Smooth muscle cell (in vitro differentiated cells): ENCODE results near the gene TMEM54. TPM values are rescaled to one million over a fixed set of nuclear protein-coding genes. Genes with fewer than 3 reads are reported as not detected.

ENCODE experiments used
- DNase-seq: peaks from one replicate; lab custom pipeline; 2025; ENCODE audit not compliant: unreplicated experiment; lab: John Stamatoyannopoulos, UW
- H2AFZ ChIP-seq: fragments of 200-600 bp; sonication (generic); 2 replicates; pipeline ENCODE4 v1.6.0; 2016; ENCODE audit warnings: antibody characterized with exemption, low read depth, mild to moderate bottlenecking
- H3F3A ChIP-seq: fragments of 200-600 bp; sonication (generic); 2 replicates; pipeline ENCODE4 v1.6.0; 2017; ENCODE audit warnings: antibody characterized with exemption, low read depth
- H3K27ac ChIP-seq: fragments of 200-600 bp; sonication (generic); 2 replicates; pipeline ENCODE4 v1.5.1; 2016; ENCODE audit warnings: low read depth, mild to moderate bottlenecking
- H3K27me3 ChIP-seq: fragments of 200-600 bp; sonication (generic); 2 replicates; pipeline ENCODE4 v1.6.1; 2016; ENCODE audit warnings: low read depth, mild to moderate bottlenecking
- H3K36me3 ChIP-seq: fragments of 200-600 bp; sonication (generic); 2 replicates; pipeline ENCODE4 v1.5.1; 2016; ENCODE audit warnings: low read depth
- H3K4me1 ChIP-seq: fragments of 200-600 bp; sonication (generic); 2 replicates; pipeline ENCODE4 v1.5.1; 2016; ENCODE audit warnings: low read depth
- H3K4me2 ChIP-seq: fragments of 200-600 bp; sonication (generic); 2 replicates; pipeline ENCODE4 v1.6.0; 2016; ENCODE audit warnings: mild to moderate bottlenecking
- H3K4me3 ChIP-seq: fragments of 200-600 bp; sonication (generic); 2 replicates; pipeline ENCODE4 v1.5.1; 2016; ENCODE audit warnings: mild to moderate bottlenecking
- H3K79me2 ChIP-seq: fragments of 200-600 bp; sonication (generic); 2 replicates; pipeline ENCODE4 v1.6.0; 2016; ENCODE audit warnings: low read depth, mild to moderate bottlenecking
- H3K9ac ChIP-seq: fragments of 200-600 bp; sonication (generic); 2 replicates; pipeline ENCODE4 v1.6.0; 2016; ENCODE audit warnings: low read depth
- H3K9me3 ChIP-seq: fragments of 200-600 bp; sonication (generic); replicated peaks from 2 replicates; pipeline ENCODE4 v1.5.1; 2016; ENCODE audit warnings: low read depth
- H4K20me1 ChIP-seq: fragments of 200-600 bp; sonication (generic); 2 replicates; pipeline ENCODE4 v1.6.0; 2016; ENCODE audit warnings: low read depth
- WGBS: methylation state at CpG from one replicate; pipeline ENCODE4 v1.1.7; 2016; ENCODE audit warnings: low lambda C conversion rate; 5-methylcytosine and 5-hydroxymethylcytosine counted together
- polyA plus RNA-seq: library from polyadenylated mRNA; unstranded; fragments of >200 nt; fragmentation: Nextera tagmentation; extraction: Ambion mirVana; gene quantifications from 2 replicates; pipeline ENCODE4 v1.2.1, GENCODE V29; 2016
- total RNA-seq: library from RNA; depleted of rRNA; stranded (reverse); fragments of >200 nt; gene quantifications from 2 replicates; pipeline ENCODE4 v1.2.3, GENCODE V29; 2014
- TF ChIP-seq, protein P1 (sequence below): fragments of 200-600 bp; sonication (generic); IDR thresholded peaks from 2 replicates; pipeline ENCODE4 v1.5.1; 2017; ENCODE audit warnings: borderline replicate concordance, mild to moderate bottlenecking, antibody characterized with exemption; ENCODE audit not compliant: insufficient read depth, poor library complexity, severe bottlenecking

Gene TMEM54
- total and polyA plus RNA-seq, 2 experiments from 2014 or later = 59.0 to 84.1 TPM

DNA sequence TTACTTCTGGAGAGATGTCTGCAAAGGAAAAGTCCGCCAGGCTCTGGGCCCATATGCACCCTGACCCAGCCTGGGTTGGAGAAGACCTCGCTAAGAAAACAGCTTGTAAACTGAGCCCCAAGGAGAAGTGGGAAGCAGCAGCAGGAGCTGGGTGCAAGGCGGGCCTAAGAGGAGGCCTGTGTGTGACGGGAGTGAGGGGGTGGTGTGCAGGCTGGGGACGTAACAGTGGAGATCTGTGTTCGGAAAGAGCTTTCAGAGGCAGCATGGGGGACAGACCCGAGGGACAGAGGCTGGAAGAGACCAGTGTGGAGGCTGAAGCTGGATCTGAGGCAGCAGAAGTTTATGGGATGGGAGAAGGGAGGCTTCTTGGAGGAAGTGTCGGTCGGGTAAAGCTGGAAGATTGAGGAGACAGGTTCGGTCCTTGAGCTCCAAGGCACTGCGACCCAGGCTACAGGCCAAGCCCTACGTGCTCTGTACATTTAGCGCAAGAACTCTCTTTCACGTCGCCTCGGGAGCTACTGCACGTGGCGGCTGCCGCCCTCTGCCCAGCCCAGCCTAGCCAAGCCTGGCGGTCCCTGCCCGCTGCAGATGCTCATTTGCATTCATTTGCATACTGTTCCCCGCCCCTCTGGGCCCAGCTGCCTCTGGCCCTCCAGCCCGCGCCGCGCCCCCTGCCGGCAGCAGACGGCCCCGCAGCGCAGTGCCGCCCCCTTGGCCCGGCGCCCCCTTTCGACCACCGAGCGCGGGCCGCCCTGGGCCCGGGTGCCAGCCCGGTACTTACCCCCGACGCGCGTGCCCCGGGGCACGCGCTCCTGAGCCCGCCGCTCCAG lies 8.6 kb downstream of the TMEM54 start:
- H3K36me3 ChIP-seq = no peaks in the 10 kb centered on the region
- H3K4me2 ChIP-seq = peak overlapping the region; percentile 95
- no peaks in the 10 kb centered on the region for H3K4me1 ChIP-seq
- peak overlapping the region; percentile 56 for H3K4me3 ChIP-seq
- H2AFZ ChIP-seq = peak overlapping the region; percentile 79
- H3K79me2 ChIP-seq = no peaks in the 10 kb centered on the region
- H3F3A ChIP-seq = no peaks in the 10 kb centered on the region
- WGBS = 39% methylated on average over 31 of the region's 49 CpGs
- peaks cover 6% of the 10 kb centered on the region for H3K27me3 ChIP-seq
- no peaks in the 10 kb centered on the region for H4K20me1 ChIP-seq
- H3K9me3 ChIP-seq = no peaks in the 10 kb centered on the region
- H3K27ac ChIP-seq = no peak overlapping the region
- no peak overlapping the region for H3K9ac ChIP-seq
- DNase-seq = no peak
- TF ChIP-seq, protein P1, sequence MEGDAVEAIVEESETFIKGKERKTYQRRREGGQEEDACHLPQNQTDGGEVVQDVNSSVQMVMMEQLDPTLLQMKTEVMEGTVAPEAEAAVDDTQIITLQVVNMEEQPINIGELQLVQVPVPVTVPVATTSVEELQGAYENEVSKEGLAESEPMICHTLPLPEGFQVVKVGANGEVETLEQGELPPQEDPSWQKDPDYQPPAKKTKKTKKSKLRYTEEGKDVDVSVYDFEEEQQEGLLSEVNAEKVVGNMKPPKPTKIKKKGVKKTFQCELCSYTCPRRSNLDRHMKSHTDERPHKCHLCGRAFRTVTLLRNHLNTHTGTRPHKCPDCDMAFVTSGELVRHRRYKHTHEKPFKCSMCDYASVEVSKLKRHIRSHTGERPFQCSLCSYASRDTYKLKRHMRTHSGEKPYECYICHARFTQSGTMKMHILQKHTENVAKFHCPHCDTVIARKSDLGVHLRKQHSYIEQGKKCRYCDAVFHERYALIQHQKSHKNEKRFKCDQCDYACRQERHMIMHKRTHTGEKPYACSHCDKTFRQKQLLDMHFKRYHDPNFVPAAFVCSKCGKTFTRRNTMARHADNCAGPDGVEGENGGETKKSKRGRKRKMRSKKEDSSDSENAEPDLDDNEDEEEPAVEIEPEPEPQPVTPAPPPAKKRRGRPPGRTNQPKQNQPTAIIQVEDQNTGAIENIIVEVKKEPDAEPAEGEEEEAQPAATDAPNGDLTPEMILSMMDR = peak; percentile 67

DNA sequence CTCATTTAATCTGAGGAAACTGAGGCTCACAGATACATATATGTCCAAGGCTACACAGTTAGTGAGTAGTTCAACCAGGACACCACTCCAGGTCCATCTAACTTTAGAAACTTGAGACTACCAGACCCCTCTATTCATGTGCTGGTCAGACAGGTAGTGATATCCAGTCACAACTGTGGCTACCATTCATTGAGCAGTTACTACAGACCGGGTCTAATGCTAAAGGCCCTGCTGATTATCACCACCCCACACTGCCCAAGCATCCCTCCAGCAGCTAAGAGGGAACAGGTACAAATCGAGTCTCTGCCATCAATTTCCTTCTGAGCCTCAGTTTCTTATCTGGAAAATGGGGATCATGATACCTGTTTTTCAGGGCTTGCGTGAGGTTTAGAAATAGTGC lies 9.6 kb downstream of the TMEM54 start:
- Histone ChIP-seq H3K4me1 (no peaks in the 10 kb centered on the region), H3F3A (no peaks in the 10 kb centered on the region), H3K4me2 (no peak overlapping the region), H3K4me3 (no peak overlapping the region), H3K79me2 (no peaks in the 10 kb centered on the region), H3K36me3 (no peaks in the 10 kb centered on the region), H3K9ac (no peak overlapping the region), H3K9me3 (no peaks in the 10 kb centered on the region), H4K20me1 (no peaks in the 10 kb centered on the region), H3K27me3 (peaks cover 6% of the 10 kb centered on the region), H2AFZ (no peak overlapping the region), H3K27ac (no peak overlapping the region)
- WGBS = 92% methylated on average over 3 of the region's 3 CpGs
- TF ChIP-seq, protein P1 = no peak
- DNase-seq = no peak

DNA sequence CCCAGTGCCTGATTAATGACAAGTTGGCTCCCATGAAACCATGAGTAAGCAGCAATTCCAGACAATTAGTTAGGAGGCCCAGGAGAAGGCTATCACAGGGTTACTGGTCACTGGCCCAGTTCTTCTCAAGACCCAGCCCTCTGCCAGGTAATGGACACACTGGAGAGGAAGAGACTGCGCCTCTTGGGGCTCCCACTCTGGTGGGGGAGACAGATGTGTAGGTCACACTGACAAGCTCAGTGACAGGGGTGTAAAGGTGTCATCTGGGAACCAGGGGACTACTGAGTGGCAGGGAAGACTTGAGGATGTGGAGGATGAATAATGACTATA lies 10.0 kb downstream of the TMEM54 start:
- Histone ChIP-seq H3K36me3 (no peaks in the 10 kb centered on the region), H4K20me1 (no peaks in the 10 kb centered on the region), H3K4me1 (no peaks in the 10 kb centered on the region), H3K4me3 (no peak overlapping the region), H3K27ac (no peak overlapping the region), H3K4me2 (no peak overlapping the region), H2AFZ (no peak overlapping the region), H3K27me3 (peaks cover 8% of the 10 kb centered on the region), H3F3A (no peaks in the 10 kb centered on the region), H3K9ac (no peak overlapping the region), H3K79me2 (no peaks in the 10 kb centered on the region), H3K9me3 (no peaks in the 10 kb centered on the region)
- no peak for DNase-seq
- TF ChIP-seq, protein P1 = no peak
- WGBS = 100% methylated on average over 1 of the region's 1 CpG
